Uterus (tissue), 2 donors: Measurements from ENCODE around the gene SELENOM.

ENCODE experiments used
- POLR2A ChIP-seq, 2 donors: fragments of 450-650 bp; IDR thresholded peaks; one replicate each; pipeline ENCODE4 v1.6.1; 2016; ENCODE audit warnings: antibody characterized with exemption in 2 of 2, mild to moderate bottlenecking in 1 of 2, moderate library complexity in 1 of 2
- TF ChIP-seq, protein P1 (sequence below), 4 experiments: fragments of 200-600 bp in 2 of 4; fragments of 450-650 bp in 2 of 4; sonication (generic) in 2 of 4; IDR thresholded peaks; one replicate each; pipeline ENCODE4 v1.5.1; 2016 to 2019; ENCODE audit warnings: antibody characterized with exemption in 4 of 4, mild to moderate bottlenecking in 2 of 4, moderate library complexity in 1 of 4

DNA sequence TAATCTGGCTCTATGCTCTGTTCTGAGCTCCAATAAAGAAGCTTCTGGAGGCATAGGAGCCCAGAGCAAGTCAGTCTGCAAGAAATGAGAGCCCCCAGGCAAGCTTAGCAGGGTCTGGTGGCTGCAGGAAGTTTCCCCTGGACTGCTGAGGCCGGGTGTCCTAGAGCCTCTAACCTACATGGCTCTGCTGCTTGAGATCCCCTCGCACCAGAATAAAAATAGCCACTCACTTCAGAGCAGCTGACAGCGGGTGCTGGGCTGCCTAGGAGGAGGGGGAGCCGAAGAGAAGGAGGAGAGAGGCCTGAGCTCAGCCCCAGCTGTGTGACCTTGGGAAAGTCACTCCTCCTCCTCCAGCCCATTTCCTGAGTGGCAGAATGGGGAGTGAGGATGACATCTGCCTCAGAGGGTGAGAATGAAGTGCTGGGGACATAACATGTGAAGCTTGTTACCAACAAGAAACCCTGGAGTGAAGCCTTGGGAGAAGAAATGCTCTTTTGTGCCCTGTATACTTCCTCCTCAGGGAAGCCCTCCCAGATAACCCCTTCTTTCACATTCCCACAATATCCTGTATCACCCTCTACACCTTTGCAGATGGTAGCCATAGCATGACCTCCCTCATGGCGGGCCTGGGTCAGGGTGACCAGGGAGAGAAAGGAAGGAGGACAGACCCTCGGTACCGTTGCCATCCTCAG lies 11.8 kb upstream of the SELENOM start:
- TF ChIP-seq, protein P1, sequence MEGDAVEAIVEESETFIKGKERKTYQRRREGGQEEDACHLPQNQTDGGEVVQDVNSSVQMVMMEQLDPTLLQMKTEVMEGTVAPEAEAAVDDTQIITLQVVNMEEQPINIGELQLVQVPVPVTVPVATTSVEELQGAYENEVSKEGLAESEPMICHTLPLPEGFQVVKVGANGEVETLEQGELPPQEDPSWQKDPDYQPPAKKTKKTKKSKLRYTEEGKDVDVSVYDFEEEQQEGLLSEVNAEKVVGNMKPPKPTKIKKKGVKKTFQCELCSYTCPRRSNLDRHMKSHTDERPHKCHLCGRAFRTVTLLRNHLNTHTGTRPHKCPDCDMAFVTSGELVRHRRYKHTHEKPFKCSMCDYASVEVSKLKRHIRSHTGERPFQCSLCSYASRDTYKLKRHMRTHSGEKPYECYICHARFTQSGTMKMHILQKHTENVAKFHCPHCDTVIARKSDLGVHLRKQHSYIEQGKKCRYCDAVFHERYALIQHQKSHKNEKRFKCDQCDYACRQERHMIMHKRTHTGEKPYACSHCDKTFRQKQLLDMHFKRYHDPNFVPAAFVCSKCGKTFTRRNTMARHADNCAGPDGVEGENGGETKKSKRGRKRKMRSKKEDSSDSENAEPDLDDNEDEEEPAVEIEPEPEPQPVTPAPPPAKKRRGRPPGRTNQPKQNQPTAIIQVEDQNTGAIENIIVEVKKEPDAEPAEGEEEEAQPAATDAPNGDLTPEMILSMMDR (IDR thresholded peaks at IDR 0.05), result no peak
- TF ChIP-seq POLR2A (IDR thresholded peaks at IDR 0.05), result no peak
